ENCODE data around the gene DMBX1. TPM values are rescaled to one million over a fixed set of nuclear protein-coding genes. Genes with fewer than 3 reads are reported as not detected.

The DMBX1 gene
- total and polyA plus RNA-seq, 2 of the 13 experiments (the other 11 are each of a cell fraction or from before 2014, with no cell fraction given): not detected

GRCh38 chr1:46446646-46447498 is 42.8 kb upstream of the DMBX1 start:
- TF ChIP-seq TEAD3 (CRISPR knock-in tag; optimal IDR thresholded peaks at IDR 0.05; ENCODE audit: borderline replicate concordance): peak; percentile 75
- TF ChIP-seq KDM2A (CRISPR knock-in tag; IDR thresholded peaks at IDR 0.05; ENCODE audit: borderline replicate concordance, low read depth): peak; percentile 43; the same call in 1 of the 2 replicates
- TF ChIP-seq ZNF562 (CRISPR knock-in tag; IDR thresholded peaks at IDR 0.05; ENCODE audit: borderline replicate concordance): no peak
- TF ChIP-seq STAG1 (CRISPR knock-in tag; IDR thresholded peaks at IDR 0.05): peak; percentile 83
- peak; percentile 57 for TF ChIP-seq RAD21 (CRISPR knock-in tag; IDR thresholded peaks at IDR 0.05)
- peak; percentile 69 for TF ChIP-seq SMC3 (IDR thresholded peaks at IDR 0.05; ENCODE audit: low read length)
- TF ChIP-seq PRMT3 (CRISPR knock-in tag; IDR thresholded peaks at IDR 0.05; ENCODE audit: borderline replicate concordance, low read depth): no peak
- TF ChIP-seq BCL6 (CRISPR knock-in tag; IDR thresholded peaks at IDR 0.05): peak; percentile 36; the same call in 1 of the 2 replicates
- TF ChIP-seq CREB1 (IDR thresholded peaks at IDR 0.05): peak; percentile 75
- TF ChIP-seq CREB1 (CRISPR knock-in tag; IDR thresholded peaks at IDR 0.05): no peak
- TF ChIP-seq XRCC5 (optimal IDR thresholded peaks at IDR 0.05; ENCODE audit: low read length): peak; percentile 67
- no peak for TF ChIP-seq DZIP1 (CRISPR knock-in tag; IDR thresholded peaks at IDR 0.05)
- TF ChIP-seq ZC3H4 (CRISPR knock-in tag; IDR thresholded peaks at IDR 0.05; ENCODE audit: borderline replicate concordance): no peak
- TF ChIP-seq CTCF (CRISPR knock-in tag; IDR thresholded peaks at IDR 0.05): peak; percentile 94
- TF ChIP-seq EZH2 (conservative IDR thresholded peaks at IDR 0.05; ENCODE audit: low read depth, low read length): peak; percentile 41; the same call in 1 of the 2 replicates
- no peak for TF ChIP-seq NR2C2 (CRISPR knock-in tag; IDR thresholded peaks at IDR 0.05; ENCODE audit: borderline replicate concordance)
- no TSS peak for BruUV-seq (replicated peaks)
- Histone ChIP-seq H3K4me1 (ENCODE audit: insufficient read depth, low read length) (peaks cover 9% of the 10 kb centered on the region; the same call in 1 of the 2 replicates), H3K27me3 (ENCODE audit: control insufficient read depth in 1 of 2, insufficient read depth in 2 of 2, low read length in 2 of 2) (peaks cover 10 to 68% of the 10 kb centered on the region in 2 experiments), H3K79me2 (ENCODE audit: insufficient read depth, low read length) (no peaks in the 10 kb centered on the region), H3K9me3 (ENCODE audit: low read length) (no peaks in the 10 kb centered on the region), H3K4me3 (replicated peaks in 1 of 3; ENCODE audit: insufficient read depth in 1 of 3, low read depth in 2 of 3, low read length in 3 of 3) (no peak overlapping the region), H4K20me1 (ENCODE audit: insufficient read depth, low read length) (0 out of 2 replicates have a peak, but pooled peaks cover 2% of the 10 kb centered on the region), H3K9ac (ENCODE audit: insufficient read depth, low read depth, low read length) (no peak overlapping the region), H3K4me2 (ENCODE audit: low read depth, low read length) (no peak overlapping the region), H3K36me3 (replicated peaks in 1 of 2; ENCODE audit: control insufficient read depth in 1 of 2, insufficient read depth in 2 of 2, low read length in 2 of 2) (no peaks in the 10 kb centered on the region), H3K27ac (ENCODE audit: extremely low read length, insufficient read depth, low read length) (no peak overlapping the region), H2AFZ (ENCODE audit: low read length) (no peak overlapping the region)
- in situ Hi-C loops (cut with HindIII; ENCODE audit: extremely low pct_ligation_motif_present, low pct_unique_long_range_greater_than_20kb): loop anchor here (5.0 kb wide), 1 partner anchor 80 kb away; no protein-coding TSS in a partner anchor
- DNase-seq (ENCODE audit: low spot score) (peak; percentile 53), ATAC-seq (peak; percentile 76), FAIRE-seq (peak; percentile 81)
- CTCF ChIA-PET (ENCODE audit: low intra/inter-chr PET ratio, low total read pairs): interaction anchor here (1.0 to 4.1 kb wide), 3 partner anchors 81 to 101 kb away, joined by 3 to 37 read pairs (median 12); a partner anchor contains a TSS
- POLR2A ChIA-PET: interaction anchor here (1.1 kb wide), 1 partner anchor 88 kb away, joined by 3 read pairs; a partner anchor contains a TSS
- intact Hi-C loops (cut with micrococcal nuclease; ENCODE audit: unreplicated experiment): loop anchor here (1.0 kb wide), 1 partner anchor 81 kb away; no protein-coding TSS in a partner anchor
- 20% methylated on average over 9 of the region's 15 CpGs for WGBS (ENCODE audit: low lambda C conversion rate)
